GM12878 (cell line): ENCODE results near the gene ENTREP3. TPM values are rescaled to one million over a fixed set of nuclear protein-coding genes. Genes with fewer than 3 reads are reported as not detected.

Experiments
- NBN ChIP-seq: fragments of 450-650 bp; IDR thresholded peaks from 2 replicates; pipeline ENCODE4 v1.6.1; 2016
- polyA plus RNA-seq, 11 experiments: library from polyadenylated mRNA; depleted of rRNA in 4 of 11; unstranded in 6 of 11; stranded (reverse) in 5 of 11; fragments of >200 nt; fragmentation: Nextera tagmentation in 4 of 11; fragmentation: Illumina TruSeq in 1 of 11; extraction: Ambion mirVana in 4 of 11; extraction: Trizol in 1 of 11; gene quantifications; 1 replicate in 1 of 11; 2 replicates in 10 of 11; pipeline versions ENCODE4 v1.2.1 to v1.2.3, GENCODE V29; 2011 to 2016; ENCODE audit warnings: inconsistent platforms in 2 of 11, missing spikeins in 2 of 11, low read depth in 1 of 11
- total RNA-seq, 4 experiments: library from RNA; depleted of rRNA in 3 of 4; stranded (reverse); fragments of >200 nt in 3 of 4; fragmentation: Illumina TruSeq in 1 of 4; extraction: Trizol in 1 of 4; gene quantifications; 2 replicates each; pipeline versions ENCODE4 v1.2.1 to v1.2.3, GENCODE V29; 2013 to 2021

ENTREP3 gene
- total and polyA plus RNA-seq, 10 of the 15 experiments (the other 5 are each of a cell fraction or from before 2014, with no cell fraction given), result 1.7 to 31.8 (median 3.9) TPM

DNA sequence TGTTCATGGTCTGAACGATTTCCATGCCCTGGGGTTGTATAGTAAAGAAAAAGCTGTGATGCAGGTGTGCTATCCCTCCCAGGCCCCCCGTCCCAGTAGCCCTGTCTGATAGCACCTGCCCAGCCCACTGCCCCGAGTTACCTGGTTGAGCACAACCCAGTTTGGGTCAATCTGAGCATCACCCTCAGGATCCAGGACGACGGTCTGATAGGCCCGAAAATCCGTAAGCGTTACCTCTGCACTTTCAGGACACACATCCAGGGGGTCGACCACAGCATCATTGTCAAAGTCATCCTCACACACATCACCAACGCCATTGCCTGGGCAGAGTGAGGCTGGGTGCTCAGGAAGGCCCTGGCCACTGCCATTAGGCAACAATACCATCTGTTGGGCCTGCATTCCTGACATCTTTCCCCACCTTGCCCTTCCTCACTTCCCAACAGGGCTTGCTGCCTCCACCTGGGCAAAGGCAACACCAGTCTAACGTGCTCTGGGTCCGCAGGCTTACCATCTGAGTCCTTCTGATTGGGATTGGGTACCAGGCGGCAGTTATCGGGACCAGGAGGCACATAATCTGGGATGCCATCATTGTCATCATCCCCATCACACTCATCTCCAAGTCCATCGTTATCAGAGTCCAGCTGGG is 57.3 kb downstream of the ENTREP3 start (continued):
- TF ChIP-seq NBN, result no peak

Other genes starting within 250 kb of the ENTREP3 start
Only the 7 nearest of the 18 such genes appear.
- gene THBS3, start 47.6 kb downstream of the ENTREP3 start, total RNA-seq (2014; rRNA removed), result 2.8 and 3.2 TPM in 2 replicates
- gene THBS3, start 47.6 kb downstream of the ENTREP3 start, total RNA-seq (2014; rRNA removed; fragmentation: Illumina TruSeq; extraction: Trizol), result 1.3 and 1.9 TPM in 2 replicates
- gene THBS3, start 47.6 kb downstream of the ENTREP3 start, total RNA-seq (2021), result 3.2 and 3.8 TPM in 2 replicates
- gene THBS3, start 47.6 kb downstream of the ENTREP3 start, polyA plus RNA-seq (2011; rRNA removed), result 1.8 and 2.3 TPM in 2 replicates
- gene THBS3, start 47.6 kb downstream of the ENTREP3 start, polyA plus RNA-seq (2014; fragmentation: Illumina TruSeq; extraction: Trizol), result 1.8 and 2.0 TPM in 2 replicates
- 1 to 10 TPM in 1 of 2 experiments, under 1 TPM in 1; 0.66 to 1.2 TPM for gene THBS3, start 47.6 kb downstream of the ENTREP3 start, polyA plus RNA-seq (2014; fragmentation: Nextera tagmentation; extraction: Ambion mirVana)
- gene THBS3, start 47.6 kb downstream of the ENTREP3 start, polyA plus RNA-seq (2014; rRNA removed), result 3.1 and 3.6 TPM in 2 replicates
- gene THBS3, start 47.6 kb downstream of the ENTREP3 start, polyA plus RNA-seq (2016; fragmentation: Nextera tagmentation; extraction: Ambion mirVana), result 1 to 10 TPM in 1 of 2 experiments, under 1 TPM in 1; 0.88 to 2.0 TPM
- 82.7 and 92.0 TPM in 2 replicates for gene MTX1, start 46.8 kb downstream of the ENTREP3 start, total RNA-seq (2014; rRNA removed)
- gene MTX1, start 46.8 kb downstream of the ENTREP3 start, total RNA-seq (2014; rRNA removed; fragmentation: Illumina TruSeq; extraction: Trizol), result 34.3 and 36.3 TPM in 2 replicates
- gene MTX1, start 46.8 kb downstream of the ENTREP3 start, total RNA-seq (2021), result 42.9 and 47.4 TPM in 2 replicates
- gene MTX1, start 46.8 kb downstream of the ENTREP3 start, polyA plus RNA-seq (2011; rRNA removed), result 23.1 and 50.9 TPM in 2 replicates
- gene MTX1, start 46.8 kb downstream of the ENTREP3 start, polyA plus RNA-seq (2014; fragmentation: Illumina TruSeq; extraction: Trizol), result 17.6 and 43.8 TPM in 2 replicates
- gene MTX1, start 46.8 kb downstream of the ENTREP3 start, polyA plus RNA-seq (2014; fragmentation: Nextera tagmentation; extraction: Ambion mirVana), result 10 to 100 TPM; 15.8 to 25.5 TPM
- 66.8 and 78.1 TPM in 2 replicates for gene MTX1, start 46.8 kb downstream of the ENTREP3 start, polyA plus RNA-seq (2014; rRNA removed)
- 10 to 100 TPM; 72.7 to 74.5 TPM for gene MTX1, start 46.8 kb downstream of the ENTREP3 start, polyA plus RNA-seq (2016; fragmentation: Nextera tagmentation; extraction: Ambion mirVana)
- gene SCAMP3, start 6.9 kb upstream of the ENTREP3 start, total RNA-seq (2014; rRNA removed), result 82.3 and 90.4 TPM in 2 replicates
- 14.2 and 17.2 TPM in 2 replicates for gene SCAMP3, start 6.9 kb upstream of the ENTREP3 start, total RNA-seq (2014; rRNA removed; fragmentation: Illumina TruSeq; extraction: Trizol)
- 73.3 and 82.1 TPM in 2 replicates for gene SCAMP3, start 6.9 kb upstream of the ENTREP3 start, total RNA-seq (2021)
- 45.8 and 93.8 TPM in 2 replicates for gene SCAMP3, start 6.9 kb upstream of the ENTREP3 start, polyA plus RNA-seq (2011; rRNA removed)
- 34.0 and 50.2 TPM in 2 replicates for gene SCAMP3, start 6.9 kb upstream of the ENTREP3 start, polyA plus RNA-seq (2014; fragmentation: Illumina TruSeq; extraction: Trizol)
- gene SCAMP3, start 6.9 kb upstream of the ENTREP3 start, polyA plus RNA-seq (2014; fragmentation: Nextera tagmentation; extraction: Ambion mirVana), result 10 to 100 TPM; 55.1 to 84.1 TPM
- 133 and 143 TPM in 2 replicates for gene SCAMP3, start 6.9 kb upstream of the ENTREP3 start, polyA plus RNA-seq (2014; rRNA removed)
- gene SCAMP3, start 6.9 kb upstream of the ENTREP3 start, polyA plus RNA-seq (2016; fragmentation: Nextera tagmentation; extraction: Ambion mirVana), result 100 to 1,000 TPM; 128 to 130 TPM
- gene CLK2, start 18.0 kb upstream of the ENTREP3 start, total RNA-seq (2014; rRNA removed), result 42.3 and 45.9 TPM in 2 replicates
- 27.2 and 29.3 TPM in 2 replicates for gene CLK2, start 18.0 kb upstream of the ENTREP3 start, total RNA-seq (2014; rRNA removed; fragmentation: Illumina TruSeq; extraction: Trizol)
- gene CLK2, start 18.0 kb upstream of the ENTREP3 start, total RNA-seq (2021), result 62.3 and 63.1 TPM in 2 replicates
- gene CLK2, start 18.0 kb upstream of the ENTREP3 start, polyA plus RNA-seq (2011; rRNA removed), result 50.2 and 76.9 TPM in 2 replicates
- 54.9 and 55.6 TPM in 2 replicates for gene CLK2, start 18.0 kb upstream of the ENTREP3 start, polyA plus RNA-seq (2014; fragmentation: Illumina TruSeq; extraction: Trizol)
- gene CLK2, start 18.0 kb upstream of the ENTREP3 start, polyA plus RNA-seq (2014; fragmentation: Nextera tagmentation; extraction: Ambion mirVana), result 10 to 100 TPM; 11.1 to 17.8 TPM
- gene CLK2, start 18.0 kb upstream of the ENTREP3 start, polyA plus RNA-seq (2014; rRNA removed), result 81.9 and 83.7 TPM in 2 replicates
- gene CLK2, start 18.0 kb upstream of the ENTREP3 start, polyA plus RNA-seq (2016; fragmentation: Nextera tagmentation; extraction: Ambion mirVana), result 10 to 100 TPM; 23.4 to 27.5 TPM
- gene HCN3, start 22.0 kb upstream of the ENTREP3 start, total RNA-seq (2014; rRNA removed), result 1.6 and 2.5 TPM in 2 replicates
- 1.2 and 1.7 TPM in 2 replicates for gene HCN3, start 22.0 kb upstream of the ENTREP3 start, total RNA-seq (2014; rRNA removed; fragmentation: Illumina TruSeq; extraction: Trizol)
- 2.5 and 2.8 TPM in 2 replicates for gene HCN3, start 22.0 kb upstream of the ENTREP3 start, total RNA-seq (2021)
- gene HCN3, start 22.0 kb upstream of the ENTREP3 start, polyA plus RNA-seq (2011; rRNA removed), result 1.6 and 2.5 TPM in 2 replicates
- gene HCN3, start 22.0 kb upstream of the ENTREP3 start, polyA plus RNA-seq (2014; fragmentation: Illumina TruSeq; extraction: Trizol), result 1.9 and 3.1 TPM in 2 replicates
- gene HCN3, start 22.0 kb upstream of the ENTREP3 start, polyA plus RNA-seq (2014; fragmentation: Nextera tagmentation; extraction: Ambion mirVana), result under 1 TPM; 0.08 to 0.31 TPM
- 3.7 and 4.1 TPM in 2 replicates for gene HCN3, start 22.0 kb upstream of the ENTREP3 start, polyA plus RNA-seq (2014; rRNA removed)
- 1 to 10 TPM; 1.7 to 1.8 TPM for gene HCN3, start 22.0 kb upstream of the ENTREP3 start, polyA plus RNA-seq (2016; fragmentation: Nextera tagmentation; extraction: Ambion mirVana)
- gene PKLR, start 46.0 kb upstream of the ENTREP3 start, total RNA-seq (2014; rRNA removed), result not detected in 2 replicates
- not detected in 2 replicates for gene PKLR, start 46.0 kb upstream of the ENTREP3 start, total RNA-seq (2014; rRNA removed; fragmentation: Illumina TruSeq; extraction: Trizol)
- gene PKLR, start 46.0 kb upstream of the ENTREP3 start, total RNA-seq (2021), result 0.08 and 0.13 TPM in 2 replicates
- gene PKLR, start 46.0 kb upstream of the ENTREP3 start, polyA plus RNA-seq (2011; rRNA removed), result not detected in 2 replicates
- 0.04 and 0.08 TPM in 2 replicates for gene PKLR, start 46.0 kb upstream of the ENTREP3 start, polyA plus RNA-seq (2014; fragmentation: Illumina TruSeq; extraction: Trizol)
- gene PKLR, start 46.0 kb upstream of the ENTREP3 start, polyA plus RNA-seq (2014; fragmentation: Nextera tagmentation; extraction: Ambion mirVana), result under 1 TPM in 1 of 2 experiments, not detected in 1; 0.15 TPM
- not detected in 2 replicates for gene PKLR, start 46.0 kb upstream of the ENTREP3 start, polyA plus RNA-seq (2014; rRNA removed)
- gene PKLR, start 46.0 kb upstream of the ENTREP3 start, polyA plus RNA-seq (2016; fragmentation: Nextera tagmentation; extraction: Ambion mirVana), result not detected
- 432 and 495 TPM in 2 replicates for gene FDPS, start 53.4 kb upstream of the ENTREP3 start, total RNA-seq (2014; rRNA removed)
- 446 and 482 TPM in 2 replicates for gene FDPS, start 53.4 kb upstream of the ENTREP3 start, total RNA-seq (2014; rRNA removed; fragmentation: Illumina TruSeq; extraction: Trizol)
- gene FDPS, start 53.4 kb upstream of the ENTREP3 start, total RNA-seq (2021), result 507 and 547 TPM in 2 replicates
- 608 and 753 TPM in 2 replicates for gene FDPS, start 53.4 kb upstream of the ENTREP3 start, polyA plus RNA-seq (2011; rRNA removed)
- 467 and 549 TPM in 2 replicates for gene FDPS, start 53.4 kb upstream of the ENTREP3 start, polyA plus RNA-seq (2014; fragmentation: Illumina TruSeq; extraction: Trizol)
- gene FDPS, start 53.4 kb upstream of the ENTREP3 start, polyA plus RNA-seq (2014; fragmentation: Nextera tagmentation; extraction: Ambion mirVana), result 1,000 to 10,000 TPM; 1,058 to 1,156 TPM
- gene FDPS, start 53.4 kb upstream of the ENTREP3 start, polyA plus RNA-seq (2014; rRNA removed), result 532 and 553 TPM in 2 replicates
- 100 to 1,000 TPM; 405 to 437 TPM for gene FDPS, start 53.4 kb upstream of the ENTREP3 start, polyA plus RNA-seq (2016; fragmentation: Nextera tagmentation; extraction: Ambion mirVana)